GM12801 (cell line): ENCODE results near the gene SLC6A12.

Experiments used
- TF ChIP-seq, protein P1 (sequence below): IDR thresholded peaks from one replicate; pipeline ENCODE4 v1.5.1; 2011; ENCODE audit warnings: control low read depth; ENCODE audit not compliant: insufficient read length; ENCODE audit errors: extremely low read depth

SLC6A12 gene

DNA sequence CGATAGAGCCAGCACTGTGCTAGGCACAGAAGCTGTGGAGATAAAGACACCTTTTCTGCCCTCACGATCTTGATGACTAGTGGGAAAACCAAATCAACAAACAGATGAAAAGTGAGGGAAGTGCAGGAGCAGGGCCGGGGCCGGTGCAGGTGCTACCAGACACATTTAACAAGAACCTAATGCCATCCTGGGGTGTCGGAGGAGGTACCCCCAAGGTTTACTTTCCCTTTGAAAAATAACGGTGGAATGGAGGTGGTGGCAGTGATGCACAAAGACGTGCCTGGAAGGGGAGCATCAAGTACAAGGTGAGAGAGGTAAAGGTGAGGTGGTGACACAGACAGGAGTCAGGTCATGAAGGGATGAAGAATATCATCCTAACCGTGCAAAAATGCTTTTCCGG, 26.6 kb upstream of the SLC6A12 start:
- TF ChIP-seq, protein P1, sequence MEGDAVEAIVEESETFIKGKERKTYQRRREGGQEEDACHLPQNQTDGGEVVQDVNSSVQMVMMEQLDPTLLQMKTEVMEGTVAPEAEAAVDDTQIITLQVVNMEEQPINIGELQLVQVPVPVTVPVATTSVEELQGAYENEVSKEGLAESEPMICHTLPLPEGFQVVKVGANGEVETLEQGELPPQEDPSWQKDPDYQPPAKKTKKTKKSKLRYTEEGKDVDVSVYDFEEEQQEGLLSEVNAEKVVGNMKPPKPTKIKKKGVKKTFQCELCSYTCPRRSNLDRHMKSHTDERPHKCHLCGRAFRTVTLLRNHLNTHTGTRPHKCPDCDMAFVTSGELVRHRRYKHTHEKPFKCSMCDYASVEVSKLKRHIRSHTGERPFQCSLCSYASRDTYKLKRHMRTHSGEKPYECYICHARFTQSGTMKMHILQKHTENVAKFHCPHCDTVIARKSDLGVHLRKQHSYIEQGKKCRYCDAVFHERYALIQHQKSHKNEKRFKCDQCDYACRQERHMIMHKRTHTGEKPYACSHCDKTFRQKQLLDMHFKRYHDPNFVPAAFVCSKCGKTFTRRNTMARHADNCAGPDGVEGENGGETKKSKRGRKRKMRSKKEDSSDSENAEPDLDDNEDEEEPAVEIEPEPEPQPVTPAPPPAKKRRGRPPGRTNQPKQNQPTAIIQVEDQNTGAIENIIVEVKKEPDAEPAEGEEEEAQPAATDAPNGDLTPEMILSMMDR, result no peak

DNA sequence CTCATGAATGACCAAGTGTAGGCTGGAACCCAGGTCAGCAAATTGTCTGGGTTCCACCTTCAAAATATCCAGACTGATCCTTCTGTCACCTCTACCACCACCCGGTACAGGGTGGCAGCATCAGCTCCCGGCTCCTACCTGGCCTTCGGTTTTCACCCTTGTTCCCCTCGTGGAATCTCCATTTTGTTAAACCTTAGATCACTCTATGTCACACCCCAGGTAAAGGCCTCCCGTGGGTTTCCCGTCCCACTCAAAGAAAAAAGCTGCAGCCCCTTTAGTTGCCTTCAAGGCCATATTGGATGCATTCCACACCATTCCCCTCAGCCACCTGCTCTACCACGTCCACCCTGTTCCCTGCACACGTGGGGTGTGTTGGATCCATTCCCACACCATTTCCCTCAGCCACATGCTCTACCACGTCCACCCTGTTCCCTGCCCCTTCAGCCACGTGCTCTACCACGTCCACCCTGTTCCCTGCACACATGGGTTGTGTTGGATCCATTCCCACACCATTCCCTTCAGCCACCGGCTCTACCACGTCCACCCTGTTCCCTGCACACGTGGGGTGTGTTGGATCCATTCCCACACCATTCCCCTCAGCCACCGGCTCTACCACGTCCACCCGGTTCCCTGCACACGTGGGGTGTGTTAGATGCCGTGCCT, 24.9 kb upstream of the SLC6A12 start:
- TF ChIP-seq, protein P1, result no peak

DNA sequence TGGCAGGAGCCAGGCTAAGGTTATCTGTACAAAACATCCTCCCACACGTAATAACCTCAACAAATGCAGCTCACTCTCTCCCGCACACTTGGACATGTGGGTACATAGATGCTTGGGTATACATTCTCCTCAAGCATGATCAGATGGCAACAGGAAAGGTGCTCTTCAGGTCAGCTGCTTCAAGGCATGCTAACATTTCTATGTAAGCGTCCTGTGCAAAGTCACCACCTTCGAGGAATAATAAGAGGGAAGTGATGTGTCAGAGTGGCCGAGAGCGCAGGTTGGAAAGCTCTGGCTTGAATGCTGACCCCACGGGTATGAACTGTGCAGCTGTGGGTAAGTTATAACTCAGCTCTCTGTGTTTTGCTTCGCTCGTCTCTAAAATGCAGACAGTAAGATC, 24.2 kb upstream of the SLC6A12 start:
- TF ChIP-seq, protein P1, result no peak

DNA sequence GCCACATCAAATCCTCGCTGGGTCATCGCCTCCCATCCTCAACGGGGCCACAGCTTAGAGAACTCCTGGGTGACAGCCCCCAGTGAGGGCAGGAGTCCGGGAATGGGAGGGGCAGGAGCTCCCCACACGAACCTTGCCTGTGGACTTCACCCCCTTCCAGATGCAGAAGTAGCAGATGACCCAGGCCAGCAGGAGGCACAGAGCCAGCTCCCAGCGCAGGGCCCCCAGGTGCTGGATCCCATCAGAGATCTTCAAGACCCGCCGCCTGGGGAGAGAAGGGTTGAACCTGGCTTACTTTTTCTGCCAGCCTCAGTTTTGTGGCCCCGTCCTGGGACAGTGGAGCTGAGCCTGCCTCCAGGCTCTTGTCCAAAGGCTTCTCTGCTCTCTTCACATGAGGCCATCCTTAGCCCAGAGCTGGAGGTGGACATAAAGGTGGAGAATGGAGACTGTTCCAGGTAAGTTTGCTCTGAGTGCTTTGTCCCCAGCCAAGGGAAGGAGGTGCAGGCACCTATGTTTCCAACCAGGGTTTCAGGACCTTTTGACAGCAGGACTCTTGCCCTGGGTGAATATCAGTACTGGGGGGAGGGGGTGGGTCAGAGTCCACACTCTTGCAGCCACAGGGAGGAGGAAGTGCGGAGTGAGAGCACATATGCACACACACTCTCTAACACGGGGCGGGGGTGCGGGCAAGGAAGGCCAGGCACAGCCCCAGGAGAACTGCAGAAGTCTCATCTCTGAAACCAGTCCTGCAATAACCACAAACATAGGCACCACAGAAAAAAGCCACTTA, 23.3 kb upstream of the SLC6A12 start:
- TF ChIP-seq, protein P1, result no peak

DNA sequence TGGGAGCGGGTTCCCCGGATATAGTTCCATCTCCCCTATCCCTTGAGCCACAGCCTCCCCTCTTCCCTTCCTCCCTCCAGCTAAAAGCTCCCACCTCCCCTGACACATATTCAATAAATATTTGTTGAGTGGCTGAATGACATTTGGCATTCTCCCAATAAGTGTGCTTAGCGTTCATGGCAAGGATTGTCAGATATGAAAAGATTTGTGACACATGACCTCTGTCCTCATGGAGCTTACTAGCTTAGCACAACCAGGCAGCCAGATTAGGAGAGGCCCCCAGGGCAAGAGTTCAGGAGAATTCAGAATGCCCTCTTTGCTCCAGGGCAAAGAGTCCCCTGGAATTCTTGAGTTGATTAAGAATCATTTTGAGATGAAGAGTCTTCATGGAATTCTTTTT, 22.5 kb upstream of the SLC6A12 start:
- TF ChIP-seq, protein P1, result no peak

DNA sequence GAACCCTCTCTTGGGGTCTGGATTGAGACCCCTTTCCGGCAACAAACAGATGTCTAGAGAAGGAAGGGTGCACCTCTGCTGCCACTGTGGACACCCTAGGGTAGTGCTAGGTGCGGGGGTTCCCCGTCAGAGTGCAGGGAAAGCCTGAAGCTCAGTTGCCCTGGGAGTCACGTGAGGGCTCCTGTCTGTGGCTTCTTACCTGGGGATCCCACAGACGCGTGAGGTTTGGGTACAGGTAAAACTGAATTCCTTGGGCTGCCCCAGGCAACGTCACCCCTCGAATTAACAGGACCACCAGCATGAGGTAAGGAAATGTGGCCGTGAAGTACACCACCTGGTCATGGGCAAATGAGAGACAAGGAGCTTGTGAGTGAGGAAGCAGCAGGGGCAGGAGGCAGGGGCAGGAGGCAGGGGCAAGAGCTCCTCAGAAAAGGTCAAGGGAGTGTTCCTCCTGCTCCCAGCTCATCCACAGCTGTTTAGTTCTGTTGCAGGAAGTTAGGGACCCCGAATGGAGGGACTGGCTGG, 21.0 kb upstream of the SLC6A12 start:
- TF ChIP-seq, protein P1, result no peak

DNA sequence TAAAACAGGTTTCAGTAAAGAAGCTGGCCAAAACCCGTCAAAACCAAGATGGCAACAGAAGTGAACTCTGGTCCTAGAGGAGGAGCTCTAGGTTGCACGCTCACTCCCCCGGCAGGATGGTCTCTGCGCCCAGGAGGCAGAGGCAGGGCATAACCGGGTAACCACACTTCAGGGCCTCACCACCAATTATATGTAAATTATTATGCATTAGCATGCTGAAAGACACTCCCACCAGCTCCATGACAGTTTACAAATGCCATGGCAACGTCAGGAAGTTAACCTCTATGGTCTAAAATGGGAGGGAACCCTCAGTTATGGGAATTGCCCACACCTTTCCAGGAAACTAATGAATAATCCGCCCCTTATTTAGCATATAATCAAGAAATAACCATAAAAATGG, 20.1 kb upstream of the SLC6A12 start:
- TF ChIP-seq, protein P1, result no peak
